GM19397 (cell line): ENCODE data around the gene ZNF391.
"Not testable (repeated sequence)": the region's sequence is repeated elsewhere in the genome, so short reads cannot be mapped to it uniquely, and the experiment has no call there.

Experiments used
- ATAC-seq: cut with Tn5 transposase; IDR thresholded peaks from one replicate; pipeline ENCODE4 v1.9.1; 2021; ENCODE audit warnings: mild to moderate bottlenecking, moderate library complexity; ENCODE audit not compliant: unreplicated experiment

ZNF391 gene

DNA sequence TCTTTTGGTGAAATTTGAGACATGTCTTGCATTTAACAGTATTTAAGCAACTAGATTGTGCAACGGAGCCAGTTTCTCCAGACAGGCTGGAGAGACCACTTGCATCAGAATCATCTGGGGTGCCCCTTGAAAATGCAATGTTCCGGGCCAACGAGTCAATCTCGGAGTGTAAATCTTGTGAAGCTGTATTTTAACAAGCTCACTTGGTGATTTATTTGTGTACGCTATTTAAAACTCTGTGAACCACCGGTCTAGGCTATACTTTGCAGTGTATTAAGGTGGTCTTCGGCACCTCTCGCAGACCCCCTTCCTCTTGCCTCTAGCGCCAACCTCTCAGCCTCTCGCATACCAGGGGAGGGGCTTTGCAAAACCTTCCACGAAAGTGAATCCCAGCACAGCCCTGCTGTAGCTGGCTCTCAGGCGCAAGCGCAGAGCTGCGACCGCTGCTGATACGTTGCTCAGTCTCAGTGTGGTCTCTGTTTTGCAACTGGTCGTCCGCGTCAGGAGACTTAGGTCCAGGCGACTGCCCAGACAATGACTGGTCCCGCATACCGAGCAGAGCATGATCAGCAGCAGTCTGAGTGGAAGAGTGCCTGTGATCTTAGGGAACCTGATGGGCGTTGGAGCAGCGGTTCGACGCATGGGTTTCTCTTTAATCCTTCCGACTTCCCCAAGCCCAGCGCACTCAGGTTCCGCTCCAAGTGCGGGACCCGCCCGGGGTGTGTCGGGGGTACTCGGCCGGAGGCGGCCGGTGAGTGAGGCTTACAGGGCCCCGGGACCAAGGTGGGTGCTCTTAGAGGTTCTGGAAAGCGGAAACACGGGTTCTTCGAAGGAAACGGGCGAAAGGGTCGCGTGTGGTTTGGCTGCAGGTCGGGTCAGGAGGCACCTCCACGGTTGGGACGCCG, at the start of gene ZNF391:
ZNF391 (plus strand) TSS at position 467 of the 905 bp plus-strand sequence. CDS start 11,612 bp downstream, outside the sequence.
- peak; percentile 89 for ATAC-seq

DNA sequence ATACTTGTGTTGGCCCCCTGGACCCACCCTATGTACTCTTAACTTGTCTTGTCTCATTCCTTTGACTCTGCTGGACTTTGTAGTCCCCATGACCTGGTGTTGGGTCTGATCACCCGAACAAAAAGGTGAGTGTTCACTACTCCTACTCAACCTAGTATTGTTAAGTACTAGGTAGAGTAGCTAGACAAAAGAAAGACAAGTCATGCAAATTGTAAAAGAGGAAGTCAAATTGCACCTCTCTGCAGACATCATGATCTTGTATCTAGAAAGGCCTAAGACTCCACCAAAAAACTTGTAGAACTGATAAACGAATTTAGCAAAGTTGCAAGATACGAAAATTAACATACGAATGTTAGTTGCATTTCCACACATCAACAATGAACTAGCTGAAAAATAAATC, 35.7 kb upstream of the ZNF391 start:
- no peak for ATAC-seq

DNA sequence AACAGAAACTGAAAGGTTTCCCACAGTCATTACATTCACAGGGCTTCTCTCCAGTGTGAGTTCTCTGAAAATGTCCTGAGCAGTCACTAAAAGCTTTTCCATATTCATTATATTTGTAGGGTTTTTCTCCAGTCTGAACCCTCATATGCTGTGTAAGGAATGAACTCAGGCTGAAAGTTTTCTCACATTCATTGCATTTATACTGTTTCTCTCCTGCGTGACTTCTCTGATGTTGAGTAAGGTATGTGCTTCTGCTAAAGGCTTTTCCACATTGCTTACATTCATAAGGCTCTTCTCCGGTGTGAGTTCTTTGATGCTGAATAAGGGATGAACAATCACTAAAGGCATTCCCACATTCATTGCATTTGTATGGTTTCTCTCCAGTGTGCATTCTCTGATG, 29.8 kb upstream of the ZNF391 start:
- no peak for ATAC-seq

DNA sequence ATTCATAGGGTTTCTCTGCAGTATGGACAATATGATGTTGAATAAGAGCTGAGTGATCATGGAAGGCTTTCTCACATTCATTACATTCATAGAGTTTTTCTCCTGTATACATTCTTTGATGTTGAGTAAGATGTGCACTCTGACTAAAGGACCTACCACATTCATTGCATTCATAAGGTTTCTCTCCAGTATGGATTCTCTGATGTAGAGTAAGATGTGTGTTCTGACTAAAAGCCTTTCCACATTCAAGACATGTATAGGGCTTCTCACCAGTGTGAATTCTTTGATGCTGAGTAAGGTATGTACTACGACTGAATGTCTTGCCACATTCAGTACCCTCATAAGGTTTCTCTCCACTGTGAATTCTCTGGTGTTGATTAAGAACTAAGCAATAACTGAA, 29.3 kb upstream of the ZNF391 start:
- ATAC-seq, result no peak

DNA sequence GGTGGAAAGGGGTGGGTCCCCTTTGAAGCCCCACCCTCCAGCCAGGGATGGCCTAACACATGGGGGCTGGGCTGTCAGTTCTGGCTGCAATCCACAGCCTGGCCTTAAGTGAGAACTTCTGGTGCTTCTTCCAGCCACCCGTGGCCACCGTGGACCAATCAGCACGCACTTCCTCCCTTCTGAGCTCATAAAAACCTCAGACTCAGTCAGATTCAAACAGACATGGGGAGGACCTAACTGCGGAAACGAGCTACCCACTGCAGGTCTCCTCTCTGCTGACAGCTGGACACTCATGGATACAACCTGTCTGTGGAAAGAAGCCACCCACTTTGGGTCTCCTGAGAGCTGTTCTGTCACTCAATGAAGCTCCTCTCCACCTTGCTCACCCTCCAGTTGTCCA, 20.4 kb upstream of the ZNF391 start:
- ATAC-seq, result no peak

DNA sequence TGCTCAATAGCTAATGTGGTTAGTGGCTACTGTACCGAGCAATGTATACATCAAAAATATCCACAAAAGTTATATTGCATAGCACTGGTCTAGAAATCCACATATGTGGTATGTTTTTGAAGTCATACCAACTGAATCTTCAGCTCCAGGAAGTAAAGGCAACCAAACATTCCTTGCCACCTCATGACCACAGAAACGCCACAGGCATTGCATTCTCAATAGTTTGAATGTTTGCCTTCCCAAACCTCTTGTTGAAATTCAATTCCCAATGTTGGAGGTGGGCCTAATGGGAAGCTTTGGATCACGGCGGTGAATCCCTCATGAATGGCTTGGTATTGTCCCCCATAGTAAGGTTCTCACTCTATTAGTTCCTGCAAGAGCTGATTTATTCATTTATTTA, 18.2 kb upstream of the ZNF391 start:
- ATAC-seq, result no peak

DNA sequence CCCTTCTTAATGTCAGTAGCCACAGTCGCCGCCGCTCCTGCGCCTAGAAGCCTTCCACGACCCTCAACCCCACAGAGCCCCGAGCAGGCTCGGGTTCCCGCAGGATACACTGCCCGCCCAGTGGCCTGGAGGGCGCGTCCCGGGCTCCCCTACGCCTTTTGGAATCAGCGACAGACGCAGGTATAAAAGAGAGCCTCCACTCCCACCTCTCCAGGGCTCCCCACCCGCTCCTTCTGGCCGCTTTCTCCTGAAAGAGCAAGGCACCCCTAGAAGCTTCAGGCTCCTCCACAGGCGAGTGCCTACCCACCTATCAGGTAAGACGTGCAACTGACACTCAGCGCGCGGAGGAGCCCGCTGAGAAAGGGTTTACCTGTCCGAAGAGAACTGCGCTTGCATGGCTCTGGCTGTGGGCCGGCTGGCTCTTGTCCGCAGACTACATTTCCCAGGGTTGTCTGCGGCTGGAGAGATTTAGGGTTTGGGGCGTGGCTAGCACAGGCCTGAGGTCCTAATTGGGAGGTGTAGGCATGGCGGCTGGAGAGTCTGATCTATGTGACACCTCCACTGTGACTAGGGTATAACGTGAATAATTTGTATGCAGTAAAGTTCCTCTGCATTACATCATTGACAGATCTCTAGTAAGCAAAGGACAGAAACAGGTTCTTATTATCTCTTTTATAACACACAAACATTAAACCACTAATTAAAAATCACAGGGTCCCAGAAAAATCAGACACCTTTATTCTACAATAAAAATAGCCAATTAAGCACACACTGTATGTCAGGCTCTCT, 13.5 kb upstream of the ZNF391 start:
- no peak for ATAC-seq

DNA sequence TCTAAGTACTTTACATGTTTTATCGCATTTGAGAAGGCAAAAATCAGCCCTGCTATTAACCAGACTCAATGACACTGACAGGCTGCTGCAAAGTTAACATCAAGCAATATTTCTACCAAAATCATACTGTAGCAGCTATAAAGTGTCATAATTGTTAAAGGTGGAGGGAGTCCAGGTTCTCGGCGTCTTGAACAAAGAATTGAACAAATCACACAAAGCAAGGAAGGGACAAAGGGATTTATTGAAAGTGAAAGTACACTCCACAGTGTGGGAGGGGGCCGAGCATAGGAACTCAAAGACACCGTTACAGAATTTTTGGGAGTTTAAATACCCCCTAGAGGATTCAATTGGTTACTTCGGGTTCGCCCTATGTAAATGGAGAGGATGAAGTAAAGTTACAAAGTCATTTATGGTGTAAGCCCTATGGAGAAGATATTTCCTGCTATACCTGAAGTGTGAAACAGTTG, 12.9 kb upstream of the ZNF391 start:
- ATAC-seq, result no peak

DNA sequence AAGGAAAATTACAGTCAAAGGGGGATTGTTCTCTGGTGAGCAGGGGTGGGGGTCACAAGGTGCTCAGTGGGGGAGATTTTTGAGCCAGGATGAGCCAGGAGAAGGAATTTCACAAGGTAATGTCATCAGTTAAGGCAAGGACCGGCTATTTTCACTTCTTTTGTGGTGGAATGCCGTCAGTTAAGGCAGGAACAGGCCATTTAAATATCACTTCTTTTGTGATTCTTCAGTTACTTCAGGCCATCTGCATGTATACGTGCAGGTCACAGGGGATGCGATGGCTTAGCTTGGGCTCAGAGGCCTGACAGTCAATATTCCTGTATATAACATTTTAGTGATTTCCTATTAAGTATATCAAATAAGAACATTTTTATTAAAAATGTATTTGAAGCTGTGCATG, 10.2 kb upstream of the ZNF391 start:
- ATAC-seq, result not testable (repeated sequence)

DNA sequence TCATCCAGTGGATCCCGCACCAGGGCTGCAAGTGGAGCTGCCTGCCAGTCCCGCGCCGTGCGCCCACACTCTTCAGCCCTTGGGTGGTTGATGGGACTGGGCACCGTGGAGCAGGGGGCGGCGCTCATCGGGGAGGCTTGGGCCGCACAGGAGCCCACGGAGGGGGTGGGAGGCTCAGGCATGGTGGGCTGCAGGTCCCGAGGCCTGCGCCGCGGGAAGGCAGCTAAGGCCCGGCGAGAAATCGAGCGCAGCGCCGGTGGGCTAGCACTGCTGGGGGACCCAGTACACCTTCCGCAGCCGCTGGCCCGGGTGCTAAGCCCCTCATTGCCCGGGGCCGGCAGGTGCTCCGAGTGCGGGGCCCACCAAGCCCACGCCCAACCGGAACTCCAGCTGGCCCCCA, 7.6 kb upstream of the ZNF391 start:
- not testable (repeated sequence) for ATAC-seq

DNA sequence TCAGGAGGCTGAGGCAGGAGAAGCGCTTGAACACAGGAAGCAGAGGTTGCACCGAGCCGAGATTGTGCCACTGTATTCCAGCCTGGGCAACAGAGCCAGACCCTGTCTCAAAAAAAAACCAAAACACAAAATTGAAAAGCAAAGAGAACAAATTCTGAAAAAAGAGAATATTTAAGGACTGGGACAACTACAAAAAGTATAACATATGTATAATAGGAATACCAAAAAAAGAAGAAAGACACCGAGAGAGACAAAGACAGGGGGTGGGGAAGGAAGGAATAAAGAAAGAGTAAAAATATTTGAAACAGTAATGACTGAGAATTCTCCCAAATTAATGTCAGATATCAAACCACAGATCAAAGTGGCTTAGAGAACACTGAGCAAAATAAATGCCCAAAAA, 5.5 kb upstream of the ZNF391 start:
- ATAC-seq, result no peak

DNA sequence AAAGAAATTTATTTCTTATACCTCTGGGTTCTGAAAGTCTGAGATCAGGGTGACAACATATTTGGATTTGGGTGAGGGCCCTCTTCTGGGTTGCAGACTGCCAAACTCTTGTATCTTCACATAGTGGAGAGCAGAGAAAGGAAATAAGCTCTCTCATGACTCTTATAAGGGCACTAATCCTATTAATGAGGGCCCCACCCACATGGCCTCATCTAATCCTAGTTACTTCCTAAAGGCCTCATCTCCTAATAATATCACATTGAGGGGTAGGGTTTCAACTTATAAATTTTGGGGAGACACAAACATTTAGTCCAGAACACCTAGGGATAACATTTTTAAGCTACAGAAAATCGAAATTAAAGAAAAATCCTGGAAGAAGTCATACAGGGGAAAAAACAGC, 5.1 kb upstream of the ZNF391 start:
- ATAC-seq, result no peak

DNA sequence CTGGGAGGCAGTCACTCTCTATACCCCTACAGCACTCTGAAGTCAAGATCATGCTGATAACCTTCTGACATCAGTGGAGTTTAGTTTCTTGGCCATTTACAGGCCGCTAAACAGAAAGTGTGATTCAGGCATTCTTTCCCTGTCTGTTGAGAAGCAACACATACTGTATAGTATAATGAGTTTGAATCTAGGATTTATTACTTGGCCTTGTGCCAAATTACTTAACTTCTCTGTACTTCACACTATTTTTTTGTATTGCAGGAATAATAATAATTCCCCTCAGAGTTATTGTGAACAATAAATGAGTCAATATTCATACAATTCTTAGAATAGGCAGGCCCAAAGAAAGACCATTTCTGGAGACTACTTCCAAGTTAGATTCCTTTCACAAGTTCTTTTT, 4.1 kb downstream of the ZNF391 start:
- ATAC-seq, result no peak

DNA sequence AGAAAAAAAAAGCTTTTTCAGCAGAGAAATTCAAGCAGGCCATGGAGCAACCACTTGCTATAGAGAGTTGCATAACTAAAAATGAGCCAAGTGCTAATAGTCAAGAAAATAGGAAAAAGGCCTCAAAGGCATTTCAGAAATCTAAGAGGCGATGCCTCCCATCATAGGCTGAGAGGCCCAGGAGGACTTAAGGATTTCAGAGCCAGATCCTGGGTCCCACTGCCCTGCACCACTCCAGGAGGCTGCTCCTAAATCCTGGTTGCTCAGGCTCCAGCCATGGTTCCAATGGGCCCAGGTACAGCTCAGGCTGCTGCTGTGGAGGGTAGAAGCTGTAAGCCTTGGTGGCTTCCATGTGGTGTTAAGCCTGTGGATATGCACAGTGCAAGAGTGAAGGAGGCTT, 5.5 kb downstream of the ZNF391 start:
- no peak for ATAC-seq

DNA sequence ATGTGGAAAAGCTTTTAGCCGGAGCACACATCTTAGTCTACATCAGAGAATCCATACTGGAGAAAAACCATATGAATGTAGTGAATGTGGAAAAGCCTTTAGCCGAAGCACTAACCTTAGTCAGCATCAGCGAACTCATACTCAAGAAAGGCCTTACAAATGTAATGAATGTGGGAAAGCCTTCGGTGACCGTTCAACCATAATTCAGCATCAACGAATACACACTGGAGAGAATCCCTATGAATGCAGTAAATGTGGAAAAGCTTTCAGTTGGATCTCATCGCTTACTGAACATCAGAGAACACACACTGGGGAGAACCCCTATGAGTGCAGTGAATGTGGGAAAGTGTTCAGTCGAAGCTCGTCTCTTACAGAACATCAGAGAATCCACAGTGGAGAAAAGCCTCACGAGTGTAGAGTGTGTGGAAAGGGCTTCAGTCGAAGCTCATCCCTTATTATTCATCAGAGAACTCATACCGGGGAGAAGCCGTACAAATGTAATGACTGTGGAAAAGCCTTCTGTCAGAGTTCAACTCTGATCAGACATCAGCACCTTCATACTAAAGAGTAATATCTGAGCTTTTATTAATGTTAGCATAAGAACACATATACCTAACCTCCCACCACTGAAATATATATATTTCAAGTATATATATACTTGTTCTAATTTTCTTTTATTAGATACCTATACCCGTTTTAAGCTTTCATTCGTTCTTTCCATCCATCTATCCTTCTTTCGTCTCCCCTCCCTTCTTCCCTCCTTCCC, 12.5 kb downstream of the ZNF391 start:
- ATAC-seq, result no peak

DNA sequence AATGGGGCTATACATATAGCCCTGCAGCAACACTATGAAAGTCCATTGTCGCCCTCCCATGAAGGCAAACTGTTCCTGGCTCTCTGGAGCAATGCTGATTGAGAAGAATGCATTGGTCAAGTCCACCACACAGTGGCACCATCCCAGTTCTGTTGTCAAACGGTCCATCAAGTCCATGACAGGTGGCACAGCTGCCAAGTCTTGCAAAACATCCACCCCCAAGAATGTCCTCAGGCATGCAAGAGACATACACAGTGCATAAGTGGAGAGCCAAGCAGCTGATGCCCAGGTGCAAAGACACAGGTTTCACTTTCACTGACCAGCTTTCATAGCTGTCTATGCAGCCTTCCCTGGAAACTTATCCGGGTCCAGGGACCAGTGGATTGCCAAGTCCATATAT, 17.5 kb downstream of the ZNF391 start:
- ATAC-seq, result no peak

DNA sequence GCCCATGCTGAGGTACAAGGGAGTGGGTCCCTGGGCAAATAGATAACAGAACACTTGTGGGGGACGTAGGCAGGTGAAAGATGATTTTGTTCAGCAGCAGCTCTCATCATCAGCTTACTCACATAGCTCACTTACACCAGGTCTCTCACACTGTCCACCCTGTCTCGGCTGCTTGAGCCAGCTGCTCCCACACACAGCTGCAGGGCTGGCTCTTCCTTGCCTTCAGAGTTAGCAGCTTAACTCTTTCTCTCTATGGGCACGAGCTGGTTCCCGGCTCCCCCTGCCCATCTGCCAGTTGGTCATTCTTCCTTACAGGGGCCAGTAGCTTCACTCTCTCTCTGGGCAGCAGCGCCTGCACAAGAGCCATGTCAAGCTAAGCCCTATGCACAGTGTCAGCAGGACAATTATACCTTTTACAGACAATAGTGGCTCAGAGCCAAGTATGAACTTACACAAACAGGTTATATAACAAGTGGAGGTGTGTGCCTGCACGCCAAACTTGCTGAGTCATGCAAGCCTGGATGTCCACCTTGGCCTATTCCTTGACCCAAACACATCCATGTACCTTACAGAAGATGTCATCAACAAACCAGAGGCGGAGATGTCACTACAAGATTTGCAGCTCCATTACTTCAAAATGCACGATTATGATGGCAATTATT, 18.7 kb downstream of the ZNF391 start:
- no peak for ATAC-seq

DNA sequence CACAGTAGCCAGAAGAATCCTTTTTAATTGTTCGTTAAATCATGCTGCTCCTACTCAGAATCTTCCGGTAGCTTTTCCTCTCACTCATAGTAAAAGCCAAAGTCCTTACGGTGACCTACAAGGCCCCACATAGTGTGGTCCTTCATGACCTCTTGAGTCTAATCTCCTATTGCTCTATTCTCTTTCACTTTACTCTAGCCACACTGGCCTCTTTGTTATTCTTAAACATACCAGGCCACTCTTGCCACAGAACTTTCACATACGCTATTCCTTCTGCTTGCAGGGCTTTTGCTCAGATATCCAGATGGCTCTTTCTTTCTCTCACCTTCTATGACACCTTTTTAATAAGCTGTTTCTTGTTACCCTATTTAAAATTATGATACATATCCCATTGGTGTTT, 25.7 kb downstream of the ZNF391 start:
- ATAC-seq, result no peak

DNA sequence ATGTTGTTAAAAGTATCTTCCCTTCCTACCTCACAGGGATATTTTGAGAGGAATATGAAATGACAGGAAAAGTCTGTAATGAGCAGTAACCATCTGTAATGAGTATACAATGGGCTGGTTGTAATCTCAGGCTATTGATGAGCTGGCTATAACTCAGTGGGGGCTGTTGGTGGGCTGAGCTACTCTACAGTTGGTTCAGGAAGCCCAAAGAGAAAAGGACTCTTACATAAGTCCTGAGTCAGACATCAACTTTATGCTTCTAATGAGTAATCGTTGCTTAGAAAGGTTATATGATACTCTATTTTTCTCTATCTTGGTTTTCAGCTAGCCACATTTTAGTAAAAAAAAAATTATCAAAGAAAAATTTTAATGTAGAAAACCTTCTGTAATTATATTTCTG, 26.4 kb downstream of the ZNF391 start:
- no peak for ATAC-seq

DNA sequence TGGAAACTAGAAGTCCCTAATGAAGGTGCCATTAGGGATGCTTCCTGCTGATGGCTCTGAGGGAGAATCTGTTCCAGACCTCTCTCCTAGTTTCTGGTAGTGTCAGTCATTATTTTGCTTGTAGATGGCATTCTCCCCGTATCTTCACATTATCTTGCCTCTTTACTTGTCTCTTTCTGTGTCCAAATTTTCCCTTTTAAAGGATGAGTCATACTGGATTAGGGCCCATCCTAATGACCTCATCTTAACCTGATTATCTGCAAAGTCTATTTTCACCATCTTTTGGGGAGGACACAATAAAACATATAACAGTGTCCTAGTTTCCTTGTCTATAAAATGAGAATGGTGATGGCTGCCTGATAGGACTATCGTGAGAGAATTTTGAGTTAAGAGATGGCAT, 27.3 kb downstream of the ZNF391 start:
- no peak for ATAC-seq

DNA sequence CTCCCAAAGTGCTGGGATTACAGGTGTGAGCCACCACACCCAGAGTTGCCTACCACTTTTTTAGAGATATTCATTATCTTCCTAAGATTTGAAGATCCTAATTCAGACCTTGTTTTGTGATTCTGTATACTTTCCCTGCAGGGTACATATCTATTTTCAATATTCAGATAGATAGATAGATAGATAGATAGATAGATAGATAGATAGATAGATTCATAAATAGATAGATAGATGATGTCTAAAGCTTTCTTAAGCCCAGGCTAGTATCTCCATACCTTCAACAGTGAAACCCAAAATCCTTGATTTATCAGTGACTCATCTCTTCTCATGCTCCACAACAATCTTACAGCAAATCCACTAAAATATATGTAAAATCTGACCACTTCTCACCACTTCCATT, 30.8 kb downstream of the ZNF391 start:
- no peak for ATAC-seq
